Endothelial cell (in vitro differentiated cells): ENCODE measurements around the gene DCAF11. TPM values are rescaled to one million over a fixed set of nuclear protein-coding genes. Genes with fewer than 3 reads are reported as not detected.
A peak's percentile ranks its signal among the peaks of the same experiment; 100 is the strongest.

Experiments
- DNase-seq: peaks from one replicate; pipeline ENCODE4 v3.0.0; 2021; ENCODE audit warnings: low spot score
- H3K27ac Mint-ChIP-seq: one replicate; pipeline ENCODE4 v1.8.0; 2021; ENCODE audit warnings: mixed read lengths, inconsistent platforms; ENCODE audit not compliant: unreplicated experiment
- H3K27me3 Mint-ChIP-seq: one replicate; pipeline ENCODE4 v1.8.0; 2021; ENCODE audit warnings: mild to moderate bottlenecking, moderate library complexity, mixed read lengths, inconsistent platforms; ENCODE audit not compliant: unreplicated experiment
- H3K36me3 Mint-ChIP-seq: one replicate; pipeline ENCODE4 v1.8.0; 2021; ENCODE audit warnings: mild to moderate bottlenecking, low read depth, mixed read lengths, inconsistent platforms; ENCODE audit not compliant: unreplicated experiment
- H3K4me1 Mint-ChIP-seq: one replicate; pipeline ENCODE4 v1.8.0; 2021; ENCODE audit warnings: mild to moderate bottlenecking, mixed read lengths, inconsistent platforms; ENCODE audit not compliant: unreplicated experiment
- H3K4me3 Mint-ChIP-seq: one replicate; pipeline ENCODE4 v1.8.0; 2021; ENCODE audit warnings: mild to moderate bottlenecking, mixed read lengths, inconsistent platforms; ENCODE audit not compliant: unreplicated experiment
- H3K9me3 Mint-ChIP-seq: one replicate; pipeline ENCODE4 v1.8.0; 2021; ENCODE audit warnings: mixed read lengths, inconsistent platforms; ENCODE audit not compliant: unreplicated experiment
- microRNA-seq: library from miRNA; unstranded; fragments of <30 nt; microRNA quantifications from one replicate; pipeline ENCODE4, GENCODE V29; 2020; ENCODE audit not compliant: unreplicated experiment
- total RNA-seq: library from RNA; stranded (reverse); fragmentation: NEBNext Ultra II Directional; extraction: Animal tissue kit (Norgen Biotek cat#: 25700); gene quantifications from one replicate; pipeline ENCODE4 v1.2.1, GENCODE V29; 2021; ENCODE audit not compliant: unreplicated experiment
- TF ChIP-seq, protein P1 (sequence below): fragments of 200-600 bp; sonication (generic); IDR thresholded peaks from one replicate; pipeline ENCODE4 v1.5.0; 2021; ENCODE audit warnings: antibody characterized with exemption; ENCODE audit not compliant: unreplicated experiment

The DCAF11 gene
- total RNA-seq, 1 donor from 2014 or later = 38.2 TPM

- Mint-ChIP-seq H3K27me3 (peaks cover 4% of the 10 kb centered on the region), H3K36me3 (peaks cover 21% of the 10 kb centered on the region), H3K4me3 (peak overlapping the region; percentile 81), H3K4me1 (peaks cover 2% of the 10 kb centered on the region), H3K27ac (no peak overlapping the region), H3K9me3 (no peaks in the 10 kb centered on the region)
- TF ChIP-seq, protein P1, sequence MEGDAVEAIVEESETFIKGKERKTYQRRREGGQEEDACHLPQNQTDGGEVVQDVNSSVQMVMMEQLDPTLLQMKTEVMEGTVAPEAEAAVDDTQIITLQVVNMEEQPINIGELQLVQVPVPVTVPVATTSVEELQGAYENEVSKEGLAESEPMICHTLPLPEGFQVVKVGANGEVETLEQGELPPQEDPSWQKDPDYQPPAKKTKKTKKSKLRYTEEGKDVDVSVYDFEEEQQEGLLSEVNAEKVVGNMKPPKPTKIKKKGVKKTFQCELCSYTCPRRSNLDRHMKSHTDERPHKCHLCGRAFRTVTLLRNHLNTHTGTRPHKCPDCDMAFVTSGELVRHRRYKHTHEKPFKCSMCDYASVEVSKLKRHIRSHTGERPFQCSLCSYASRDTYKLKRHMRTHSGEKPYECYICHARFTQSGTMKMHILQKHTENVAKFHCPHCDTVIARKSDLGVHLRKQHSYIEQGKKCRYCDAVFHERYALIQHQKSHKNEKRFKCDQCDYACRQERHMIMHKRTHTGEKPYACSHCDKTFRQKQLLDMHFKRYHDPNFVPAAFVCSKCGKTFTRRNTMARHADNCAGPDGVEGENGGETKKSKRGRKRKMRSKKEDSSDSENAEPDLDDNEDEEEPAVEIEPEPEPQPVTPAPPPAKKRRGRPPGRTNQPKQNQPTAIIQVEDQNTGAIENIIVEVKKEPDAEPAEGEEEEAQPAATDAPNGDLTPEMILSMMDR = no peak
- no peak for DNase-seq
These were observed 57.8 kb downstream of the DCAF11 start for GRCh38 chr14:24172261-24172860.

DNA sequence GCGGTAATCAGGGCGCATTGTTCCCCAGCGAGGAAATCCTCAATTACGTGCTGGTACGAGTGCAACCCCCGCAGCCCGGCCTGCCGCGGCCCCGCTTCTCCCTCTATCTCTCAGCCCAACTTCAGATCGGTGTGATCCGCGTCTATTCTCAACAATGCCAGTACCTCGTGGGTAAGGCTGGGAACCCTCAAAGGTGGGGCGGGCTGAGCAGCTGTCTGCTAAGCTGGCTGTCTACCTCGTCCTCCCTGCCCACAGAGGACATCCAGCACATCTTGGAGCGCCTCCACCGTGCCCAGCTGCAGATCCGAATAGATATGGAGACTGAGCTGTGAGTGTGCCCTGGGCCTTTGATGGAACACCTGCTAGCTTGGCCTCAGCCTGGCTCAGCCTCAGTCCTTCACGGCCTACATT, 58.3 kb downstream of the DCAF11 start:
- Mint-ChIP-seq H3K27me3 (peaks cover 4% of the 10 kb centered on the region), H3K9me3 (no peaks in the 10 kb centered on the region), H3K36me3 (peaks cover 18% of the 10 kb centered on the region), H3K27ac (no peak overlapping the region), H3K4me1 (no peaks in the 10 kb centered on the region), H3K4me3 (peak overlapping the region; percentile 42)
- TF ChIP-seq, protein P1 = no peak
- DNase-seq = no peak

Small RNA genes lying within 50 kb of the gene (microRNA-seq; reads per million reads assigned to microRNA genes)
- not detected for gene MIR7703

Other genes with a start within 250 kb of the DCAF11 start
- gene DHRS4, start 161.0 kb upstream of the DCAF11 start, total RNA-seq = 18.9 TPM
- 19.2 TPM for gene DHRS4L2, start 125.8 kb upstream of the DCAF11 start, total RNA-seq
- 1.4 TPM for gene CARMIL3, start 62.8 kb upstream of the DCAF11 start, total RNA-seq
- not detected for gene CPNE6, start 43.2 kb upstream of the DCAF11 start, total RNA-seq
- 23.9 TPM for gene PCK2, start 20.5 kb upstream of the DCAF11 start, total RNA-seq
- gene NRL, start 172 bp downstream of the DCAF11 start, total RNA-seq = 1.2 TPM
- gene FITM1, start 15.9 kb downstream of the DCAF11 start, total RNA-seq = 0.59 TPM
- gene PSME1, start 21.4 kb downstream of the DCAF11 start, total RNA-seq = 43.6 TPM
- 16.7 TPM for gene EMC9, start 26.8 kb downstream of the DCAF11 start, total RNA-seq
- 73.6 TPM for gene PSME2, start 31.8 kb downstream of the DCAF11 start, total RNA-seq
- gene RNF31, start 32.7 kb downstream of the DCAF11 start, total RNA-seq = 90.2 TPM
- gene IRF9, start 46.5 kb downstream of the DCAF11 start, total RNA-seq = 25.7 TPM
- 31.8 TPM for gene REC8, start 57.3 kb downstream of the DCAF11 start, total RNA-seq
- 29.0 TPM for gene IPO4, start 74.0 kb downstream of the DCAF11 start, total RNA-seq
- gene TM9SF1, start 80.7 kb downstream of the DCAF11 start, total RNA-seq = 41.8 TPM
- not detected for gene TSSK4, start 90.9 kb downstream of the DCAF11 start, total RNA-seq
- 34.3 TPM for gene CHMP4A, start 98.7 kb downstream of the DCAF11 start, total RNA-seq
- gene MDP1, start 101.3 kb downstream of the DCAF11 start, total RNA-seq = 17.4 TPM
- gene NEDD8, start 117.6 kb downstream of the DCAF11 start, total RNA-seq = 154 TPM
- 61.3 TPM for gene GMPR2, start 118.2 kb downstream of the DCAF11 start, total RNA-seq
- 25.4 TPM for gene TINF2, start 127.8 kb downstream of the DCAF11 start, total RNA-seq
- gene TGM1, start 148.4 kb downstream of the DCAF11 start, total RNA-seq = 1.7 TPM
- gene RABGGTA, start 156.8 kb downstream of the DCAF11 start, total RNA-seq = 17.7 TPM
- 17.7 TPM for gene DHRS1, start 185.0 kb downstream of the DCAF11 start, total RNA-seq
- gene NOP9, start 185.1 kb downstream of the DCAF11 start, total RNA-seq = 27.2 TPM
- gene CIDEB, start 193.2 kb downstream of the DCAF11 start, total RNA-seq = 0.82 TPM
- 13.3 TPM for gene LTB4R2, start 195.4 kb downstream of the DCAF11 start, total RNA-seq
- gene LTB4R, start 196.7 kb downstream of the DCAF11 start, total RNA-seq = 9.5 TPM
- gene ADCY4, start 220.3 kb downstream of the DCAF11 start, total RNA-seq = 74.6 TPM
- gene RIPK3, start 225.2 kb downstream of the DCAF11 start, total RNA-seq = 2.6 TPM